IMR-90 (cell line): ENCODE results near the gene VWA7. TPM values are rescaled to one million over a fixed set of nuclear protein-coding genes. Genes with fewer than 3 reads are reported as not detected.
A peak's percentile ranks its signal among the peaks of the same experiment; 100 is the strongest.

Source experiments
- ATAC-seq: fragments of 200-7000 bp; cut with Tn5 transposase; 2 replicates; pipeline ENCODE4 v1.9.1; 2020; ENCODE audit warnings: low read depth, mild to moderate bottlenecking, moderate library complexity
- BruUV-seq: library from RNA; stranded (reverse); fragments of 400-500 nt; replicated peaks from 2 replicates; lab custom pipeline; 2021; lab: Mats Ljungman, UMichigan
- CTCF ChIA-PET: fragments of 300-600 bp; formaldehyde crosslinking; extraction: SDS; loops from one replicate; lab custom pipeline; 2021; ENCODE audit warnings: antibody characterized with exemption; lab: Yijun Ruan, JAX
- POLR2A ChIA-PET: fragments of 300-600 bp; sonication (Branson Sonifier 250); formaldehyde crosslinking; loops from one replicate; lab custom pipeline; 2022; ENCODE audit warnings: antibody characterized with exemption; ENCODE audit not compliant: unreplicated experiment; lab: Charles Lee
- DNase-seq: peaks from one replicate; pipeline ENCODE4 v3.0.0; 2013
- H2AFZ ChIP-seq: replicated peaks from 2 replicates; pipeline ENCODE3; 2013; ENCODE audit warnings: low read length, mild to moderate bottlenecking; ENCODE audit not compliant: poor library complexity
- H2AK5ac ChIP-seq: 2 replicates; pipeline ENCODE4 v1.6.1; 2013; ENCODE audit warnings: low read depth, low read length, inconsistent platforms
- H2AK9ac ChIP-seq: replicated peaks from 2 replicates; pipeline ENCODE3; 2013; ENCODE audit warnings: mild to moderate bottlenecking, low read depth, low read length, moderate library complexity; ENCODE audit not compliant: poor library complexity
- H2BK120ac ChIP-seq: 2 replicates; pipeline ENCODE4 v1.6.1; 2013; ENCODE audit warnings: low read depth, low read length, inconsistent platforms
- H2BK15ac ChIP-seq: 3 replicates; pipeline ENCODE4 v1.6.1; 2013; ENCODE audit warnings: low read depth, low read length, inconsistent platforms
- H2BK20ac ChIP-seq: 2 replicates; pipeline ENCODE4 v1.6.1; 2013; ENCODE audit warnings: low read depth, mild to moderate bottlenecking, inconsistent platforms, low read length, moderate library complexity
- H2BK5ac ChIP-seq: 2 replicates; pipeline ENCODE4 v1.6.1; 2013; ENCODE audit warnings: mild to moderate bottlenecking, low read depth, low read length, inconsistent platforms; ENCODE audit not compliant: poor library complexity, severe bottlenecking
- H3K14ac ChIP-seq: replicated peaks from 2 replicates; pipeline ENCODE4 v1.6.1; 2013; ENCODE audit warnings: low read depth, low read length, inconsistent platforms
- H3K18ac ChIP-seq: 2 replicates; pipeline ENCODE4 v1.6.1; 2013; ENCODE audit warnings: low read depth, low read length, control low read depth
- H3K23ac ChIP-seq: 2 replicates; pipeline ENCODE4 v1.6.1; 2013; ENCODE audit warnings: low read depth, low read length, inconsistent platforms
- H3K27ac ChIP-seq: 2 replicates; pipeline ENCODE4 v1.5.1; 2013; ENCODE audit warnings: mild to moderate bottlenecking, control low read depth, low read length; ENCODE audit not compliant: insufficient read depth
- H3K27me3 ChIP-seq: 2 replicates; pipeline ENCODE4 v1.6.1; 2013; ENCODE audit warnings: low read length; ENCODE audit not compliant: control insufficient read depth, insufficient read depth
- H3K36me3 ChIP-seq: 2 replicates; pipeline ENCODE4 v1.6.1; 2013; ENCODE audit warnings: low read length, mixed read lengths; ENCODE audit not compliant: control insufficient read depth, insufficient read depth
- H3K4ac ChIP-seq: 2 replicates; pipeline ENCODE4 v1.6.1; 2013; ENCODE audit warnings: low read depth, low read length, inconsistent platforms
- H3K4me1 ChIP-seq: 2 replicates; pipeline ENCODE4 v1.6.1; 2013; ENCODE audit warnings: low read length, mixed read lengths; ENCODE audit not compliant: control insufficient read depth, insufficient read depth
- H3K4me2 ChIP-seq: 2 replicates; pipeline ENCODE4 v1.6.1; 2013; ENCODE audit warnings: low read depth, mild to moderate bottlenecking, control low read depth, low read length, moderate library complexity
- H3K4me3 ChIP-seq: 2 replicates; pipeline ENCODE4 v1.5.1; 2013; ENCODE audit warnings: low read depth, mild to moderate bottlenecking, control low read depth, low read length, moderate library complexity; ENCODE audit not compliant: insufficient read depth
- H3K56ac ChIP-seq: 2 replicates; pipeline ENCODE4 v1.6.1; 2013; ENCODE audit warnings: low read length, inconsistent platforms; ENCODE audit not compliant: insufficient read depth; ENCODE audit errors: extremely low read depth
- H3K79me1 ChIP-seq, 2 experiments: 2 replicates each; pipeline ENCODE4 v1.6.1; 2013; ENCODE audit warnings: low read length in 2 of 2, inconsistent platforms in 1 of 2, low read depth in 1 of 2
- H3K9ac ChIP-seq: 2 replicates; pipeline ENCODE4 v1.6.1; 2013; ENCODE audit warnings: low read depth, low read length, control low read depth
- H3K9me1 ChIP-seq: 2 replicates; pipeline ENCODE4 v1.6.1; 2013; ENCODE audit warnings: low read length, inconsistent platforms; ENCODE audit not compliant: insufficient read depth
- H3K9me3 ChIP-seq: 2 replicates; pipeline ENCODE4 v1.6.1; 2013; ENCODE audit warnings: low read length; ENCODE audit not compliant: control insufficient read depth, insufficient read depth
- H4K20me1 ChIP-seq: 2 replicates; pipeline ENCODE4 v1.6.1; 2013; ENCODE audit warnings: low read length, inconsistent platforms; ENCODE audit not compliant: insufficient read depth
- H4K5ac ChIP-seq: 2 replicates; pipeline ENCODE4 v1.6.1; 2013; ENCODE audit warnings: mild to moderate bottlenecking, low read depth, low read length, control low read depth
- H4K8ac ChIP-seq, 2 experiments: 2 replicates each; pipeline ENCODE4 v1.6.1; 2013; ENCODE audit warnings: low read depth in 2 of 2, low read length in 2 of 2, control low read depth in 1 of 2, inconsistent platforms in 1 of 2
- H4K91ac ChIP-seq: 2 replicates; pipeline ENCODE4 v1.6.1; 2013; ENCODE audit warnings: low read depth, low read length, inconsistent platforms; ENCODE audit not compliant: insufficient read depth
- BHLHE40 ChIP-seq: fragments of 150-350 bp; IDR thresholded peaks from 2 replicates; pipeline ENCODE4 v1.6.1; 2016; ENCODE audit warnings: mild to moderate bottlenecking, low read depth, low read length
- CHD1 ChIP-seq: IDR thresholded peaks from 2 replicates; pipeline ENCODE4 v1.6.1; 2012; ENCODE audit warnings: low read depth, low read length, improper control_type of control experiment
- CTCF ChIP-seq: conservative IDR thresholded peaks from 2 replicates; pipeline ENCODE4 v1.5.1; 2012; ENCODE audit warnings: mild to moderate bottlenecking, low read depth, low read length, improper control_type of control experiment
- ELK1 ChIP-seq: fragments of 150-350 bp; IDR thresholded peaks from 2 replicates; pipeline ENCODE4 v1.6.1; 2016; ENCODE audit warnings: low read depth, mild to moderate bottlenecking, low read length, moderate library complexity, borderline replicate concordance
- MAFK ChIP-seq: IDR thresholded peaks from 2 replicates; pipeline ENCODE4 v1.6.1; 2012; ENCODE audit warnings: low read depth, low read length, improper control_type of control experiment
- MXI1 ChIP-seq: IDR thresholded peaks from 2 replicates; pipeline ENCODE4 v1.6.1; 2012; ENCODE audit warnings: low read depth, mild to moderate bottlenecking, low read length, moderate library complexity, borderline replicate concordance
- NFE2L2 ChIP-seq: fragments of 150-350 bp; IDR thresholded peaks from 2 replicates; pipeline ENCODE4 v1.6.1; 2016; ENCODE audit warnings: low read depth, mild to moderate bottlenecking, low read length
- POLR2A ChIP-seq: IDR thresholded peaks from 2 replicates; pipeline ENCODE4 v1.6.1; 2012; ENCODE audit warnings: mild to moderate bottlenecking, low read depth, low read length
- USF2 ChIP-seq: fragments of 150-350 bp; IDR thresholded peaks from 2 replicates; pipeline ENCODE4 v1.6.1; 2017; ENCODE audit warnings: mild to moderate bottlenecking, antibody characterized with exemption, low read length, low read depth
- WGBS, 2 experiments: methylation state at CpG; one replicate each; pipeline versions ENCODE4 v1.1.5 to v1.1.7; 2013; ENCODE audit warnings: missing lambda C conversion rate in 2 of 2; ENCODE audit not compliant: insufficient read length in 1 of 2; ENCODE audit errors: extremely low coverage in 2 of 2; 5-methylcytosine and 5-hydroxymethylcytosine counted together
- dilution Hi-C: fragments of 300-500 bp; cut with HindIII; formaldehyde crosslinking; loops from one replicate; pipeline ENCODE4 v1.14.3; 2018; ENCODE audit warnings: low sequenced_read_pairs; ENCODE audit not compliant: unreplicated experiment
- in situ Hi-C: fragments of 300-500 bp; cut with MboI; formaldehyde crosslinking; loops from 3 replicates; pipeline ENCODE4 v1.14.3; 2019; ENCODE audit warnings: low sequenced_read_pairs, inconsistent platforms, mixed read lengths
- intact Hi-C: fragments of 100-400 bp; cut with micrococcal nuclease; formaldehyde crosslinking; loops from 2 replicates; pipeline ENCODE4 v1.10.0; 2022
- polyA plus RNA-seq, 3 experiments: library from polyadenylated mRNA; depleted of rRNA; stranded (reverse); fragments of >200 nt; gene quantifications; 2 replicates each; pipeline ENCODE4 v1.2.3, GENCODE V29; 2012; ENCODE audit warnings: low replicate concordance in 1 of 3
- total RNA-seq: library from RNA; depleted of rRNA; stranded (reverse); fragments of >200 nt; gene quantifications from 2 replicates; pipeline ENCODE4 v1.2.3, GENCODE V29; 2012

Gene VWA7
- total and polyA plus RNA-seq, 2 of the 4 experiments (the other 2 are of a cell fraction) = under 0.01 to 1.4 TPM

DNA sequence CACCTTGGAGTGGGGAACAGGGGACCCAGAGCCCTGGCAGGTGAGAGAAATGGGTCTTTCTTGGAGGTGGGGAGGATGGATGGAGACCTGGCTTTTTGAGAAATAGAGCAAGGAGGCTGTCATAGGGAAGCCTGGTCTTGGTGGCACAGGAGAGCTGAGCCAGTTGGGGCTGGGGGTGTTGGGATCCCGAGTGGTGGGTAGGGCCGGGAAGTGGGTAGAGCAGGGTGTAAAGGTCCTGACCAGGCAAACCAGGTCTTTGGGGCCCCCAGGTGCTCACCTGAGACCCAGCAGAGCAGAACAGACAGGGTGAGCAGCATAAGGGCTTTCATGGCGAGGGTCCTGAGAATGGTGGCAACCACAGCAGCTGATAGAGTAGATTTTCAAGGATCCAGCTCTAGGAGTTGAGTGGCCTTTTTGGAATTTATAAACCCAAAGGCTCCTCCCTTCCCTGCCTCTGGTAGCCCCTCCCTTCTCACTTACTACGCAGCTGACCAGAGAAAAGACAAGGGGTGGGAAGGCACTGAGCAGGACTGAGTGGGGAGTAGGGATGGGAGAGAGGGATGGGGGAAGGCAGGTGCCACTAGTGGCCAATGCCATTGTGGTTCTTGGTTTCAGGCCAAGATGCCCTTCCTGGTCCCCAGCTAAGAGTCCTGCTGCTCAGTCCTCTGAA, 55.6 kb downstream of the VWA7 start, which contains the start of gene LY6G6C:
TSS of gene LY6G6C (minus strand) at position 396 of the 670 bp plus-strand sequence. CDS start at position 329, 67 bp downstream.
- Histone ChIP-seq H3K27ac (no peak within 1 kb of the TSS), H4K91ac (no peak within 1 kb of the TSS), H2AK5ac (no peak within 1 kb of the TSS; the same call in 1 of the 2 replicates), H3K9me3 (no peaks in the 10 kb centered on the region), H2BK20ac (no peak within 1 kb of the TSS), H3K4ac (no peak within 1 kb of the TSS), H3K27me3 (peaks cover 2% of the 10 kb centered on the region; the same call in 1 of the 2 replicates), H3K4me1 (no peaks in the 10 kb centered on the region), H4K20me1 (no peaks in the 10 kb centered on the region), H3K14ac (no peak within 1 kb of the TSS), H3K4me3 (no peak within 1 kb of the TSS), H2BK15ac (no peak within 1 kb of the TSS), H3K23ac (no peak within 1 kb of the TSS), H2BK120ac (no peak within 1 kb of the TSS), H4K8ac (no peak within 1 kb of the TSS), H3K4me2 (no peak within 1 kb of the TSS), H2AFZ (no peak within 1 kb of the TSS), H3K36me3 (peaks cover 5% of the 10 kb centered on the region; the same call in 1 of the 2 replicates), H2AK9ac (no peak within 1 kb of the TSS), H3K56ac (no peak within 1 kb of the TSS), H3K9me1 (peaks cover 4% of the 10 kb centered on the region; the same call in 1 of the 2 replicates), H2BK5ac (no peak within 1 kb of the TSS), H3K9ac (no peak within 1 kb of the TSS), H3K79me1 (no peaks in the 10 kb centered on the region), H4K5ac (no peak within 1 kb of the TSS), H3K18ac (no peak within 1 kb of the TSS)
- DNase-seq (no peak), ATAC-seq (peak; percentile 59)
- ChIA-PET CTCF (no interaction called here), POLR2A (no interaction called here)
- BruUV-seq = no TSS peak
- TF ChIP-seq CHD1 (no peak), NFE2L2 (no peak), BHLHE40 (no peak), MAFK (no peak), POLR2A (no peak), CTCF (no peak), USF2 (no peak), ELK1 (no peak), MXI1 (no peak)
- intact Hi-C loops = no loop called here
- WGBS, 2 experiments = 83% methylated on average over 2 of the region's 4 CpGs; no CpG with 5 or more reads in 1 of the 2 experiments
- in situ Hi-C loops = no loop called here
- dilution Hi-C loops = no loop called here
